HepG2 (cell line): Measurements from ENCODE around the gene C10orf71.

Source experiments
- GATAD2A ChIP-seq: IDR thresholded peaks from 2 replicates; pipeline ENCODE4 v1.6.1; 2016
- NR2F6 ChIP-seq, 2 experiments: IDR thresholded peaks; 2 replicates each; pipeline ENCODE4 v1.6.1; 2016; ENCODE audit warnings: antibody characterized with exemption in 1 of 2, mild to moderate bottlenecking in 1 of 2
- REXO4 ChIP-seq: sonication (generic); formaldehyde crosslinking; IDR thresholded peaks from 2 replicates; pipeline ENCODE4 v1.8.0; 2022; ENCODE audit warnings: missing genetic modification reagents, mild to moderate bottlenecking, borderline replicate concordance
- ZMAT3 ChIP-seq: sonication (generic); formaldehyde crosslinking; conservative IDR thresholded peaks from 2 replicates; pipeline ENCODE4 v1.7.0; 2021; ENCODE audit warnings: missing genetic modification reagents
- TF ChIP-seq, protein P1 (sequence below): sonication (generic); formaldehyde crosslinking; IDR thresholded peaks from 2 replicates; pipeline ENCODE4 v1.8.1; 2023; ENCODE audit warnings: missing genetic modification reagents, inconsistent platforms, borderline replicate concordance
- TF ChIP-seq, protein P2 (sequence below): sonication (generic); formaldehyde crosslinking; IDR thresholded peaks from 2 replicates; pipeline ENCODE4 v1.8.0; 2022; ENCODE audit warnings: mild to moderate bottlenecking, missing genetic modification reagents, borderline replicate concordance
- TF ChIP-seq, protein P3 (sequence below): sonication (generic); formaldehyde crosslinking; IDR thresholded peaks from 2 replicates; pipeline ENCODE4 v1.5.0; 2020; ENCODE audit warnings: mild to moderate bottlenecking, missing genetic modification reagents, moderate library complexity
- TF ChIP-seq, protein P4 (sequence below): sonication (generic); formaldehyde crosslinking; IDR thresholded peaks from 2 replicates; pipeline ENCODE4 v1.8.1; 2022; ENCODE audit warnings: low read depth, mild to moderate bottlenecking, missing genetic modification reagents
- TF ChIP-seq, protein P5 (sequence below): sonication (generic); formaldehyde crosslinking; IDR thresholded peaks from 2 replicates; pipeline ENCODE4 v1.4.0; 2020; ENCODE audit warnings: missing genetic modification reagents
- TF ChIP-seq, protein P6 (sequence below): IDR thresholded peaks from 2 replicates; pipeline ENCODE4 v1.6.1; 2012; ENCODE audit warnings: inconsistent platforms
- TF ChIP-seq, protein P7 (sequence below): sonication (generic); formaldehyde crosslinking; IDR thresholded peaks from 2 replicates; pipeline ENCODE4 v1.9.0; 2021; ENCODE audit warnings: missing genetic modification reagents, borderline replicate concordance
- TF ChIP-seq, protein P8 (sequence below): sonication (generic); formaldehyde crosslinking; IDR thresholded peaks from 2 replicates; pipeline ENCODE4 v1.5.1; 2020; ENCODE audit warnings: mild to moderate bottlenecking, missing genetic modification reagents, moderate library complexity

DNA sequence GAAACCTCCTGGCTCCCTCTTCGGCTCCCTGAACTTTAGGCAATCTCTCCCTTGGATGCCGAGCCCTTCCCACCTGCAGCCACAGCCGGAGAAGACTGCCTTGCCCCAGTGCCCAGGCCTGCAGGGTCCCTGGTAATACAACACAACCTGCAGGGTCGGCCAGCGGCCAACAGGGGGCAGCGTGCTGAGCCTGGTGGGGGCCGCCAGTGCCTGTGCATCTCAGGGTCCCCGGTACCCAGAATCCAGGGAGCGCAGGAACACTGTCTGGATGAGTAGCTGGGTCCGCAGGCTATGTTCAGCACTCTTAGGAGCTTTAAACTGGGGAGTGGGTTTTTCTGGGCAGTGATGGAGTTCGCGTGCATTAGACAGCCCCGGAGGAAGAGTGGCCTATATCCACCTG, 17.5 kb upstream of the C10orf71 start:
- TF ChIP-seq, protein P1, sequence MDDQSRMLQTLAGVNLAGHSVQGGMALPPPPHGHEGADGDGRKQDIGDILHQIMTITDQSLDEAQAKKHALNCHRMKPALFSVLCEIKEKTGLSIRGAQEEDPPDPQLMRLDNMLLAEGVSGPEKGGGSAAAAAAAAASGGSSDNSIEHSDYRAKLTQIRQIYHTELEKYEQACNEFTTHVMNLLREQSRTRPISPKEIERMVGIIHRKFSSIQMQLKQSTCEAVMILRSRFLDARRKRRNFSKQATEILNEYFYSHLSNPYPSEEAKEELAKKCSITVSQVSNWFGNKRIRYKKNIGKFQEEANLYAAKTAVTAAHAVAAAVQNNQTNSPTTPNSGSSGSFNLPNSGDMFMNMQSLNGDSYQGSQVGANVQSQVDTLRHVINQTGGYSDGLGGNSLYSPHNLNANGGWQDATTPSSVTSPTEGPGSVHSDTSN, result no peak
- TF ChIP-seq, protein P2, sequence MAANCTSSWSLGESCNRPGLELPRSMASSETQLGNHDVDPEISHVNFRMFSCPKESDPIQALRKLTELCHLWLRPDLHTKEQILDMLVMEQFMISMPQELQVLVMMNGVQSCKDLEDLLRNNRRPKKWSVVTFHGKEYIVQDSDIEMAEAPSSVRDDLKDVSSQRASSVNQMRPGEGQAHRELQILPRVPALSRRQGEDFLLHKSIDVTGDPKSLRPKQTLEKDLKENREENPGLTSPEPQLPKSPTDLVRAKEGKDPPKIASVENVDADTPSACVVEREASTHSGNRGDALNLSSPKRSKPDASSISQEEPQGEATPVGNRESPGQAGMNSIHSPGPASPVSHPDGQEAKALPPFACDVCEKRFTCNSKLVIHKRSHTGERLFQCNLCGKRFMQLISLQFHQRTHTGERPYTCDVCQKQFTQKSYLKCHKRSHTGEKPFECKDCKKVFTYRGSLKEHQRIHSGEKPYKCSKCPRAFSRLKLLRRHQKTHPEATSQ (CRISPR knock-in tag), result no peak
- TF ChIP-seq ZMAT3, result no peak
- no peak for TF ChIP-seq GATAD2A (CRISPR knock-in tag)
- TF ChIP-seq REXO4, result no peak
- TF ChIP-seq, protein P3, sequence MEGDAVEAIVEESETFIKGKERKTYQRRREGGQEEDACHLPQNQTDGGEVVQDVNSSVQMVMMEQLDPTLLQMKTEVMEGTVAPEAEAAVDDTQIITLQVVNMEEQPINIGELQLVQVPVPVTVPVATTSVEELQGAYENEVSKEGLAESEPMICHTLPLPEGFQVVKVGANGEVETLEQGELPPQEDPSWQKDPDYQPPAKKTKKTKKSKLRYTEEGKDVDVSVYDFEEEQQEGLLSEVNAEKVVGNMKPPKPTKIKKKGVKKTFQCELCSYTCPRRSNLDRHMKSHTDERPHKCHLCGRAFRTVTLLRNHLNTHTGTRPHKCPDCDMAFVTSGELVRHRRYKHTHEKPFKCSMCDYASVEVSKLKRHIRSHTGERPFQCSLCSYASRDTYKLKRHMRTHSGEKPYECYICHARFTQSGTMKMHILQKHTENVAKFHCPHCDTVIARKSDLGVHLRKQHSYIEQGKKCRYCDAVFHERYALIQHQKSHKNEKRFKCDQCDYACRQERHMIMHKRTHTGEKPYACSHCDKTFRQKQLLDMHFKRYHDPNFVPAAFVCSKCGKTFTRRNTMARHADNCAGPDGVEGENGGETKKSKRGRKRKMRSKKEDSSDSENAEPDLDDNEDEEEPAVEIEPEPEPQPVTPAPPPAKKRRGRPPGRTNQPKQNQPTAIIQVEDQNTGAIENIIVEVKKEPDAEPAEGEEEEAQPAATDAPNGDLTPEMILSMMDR (CRISPR knock-in tag), result peak; percentile 44
- TF ChIP-seq, protein P4, sequence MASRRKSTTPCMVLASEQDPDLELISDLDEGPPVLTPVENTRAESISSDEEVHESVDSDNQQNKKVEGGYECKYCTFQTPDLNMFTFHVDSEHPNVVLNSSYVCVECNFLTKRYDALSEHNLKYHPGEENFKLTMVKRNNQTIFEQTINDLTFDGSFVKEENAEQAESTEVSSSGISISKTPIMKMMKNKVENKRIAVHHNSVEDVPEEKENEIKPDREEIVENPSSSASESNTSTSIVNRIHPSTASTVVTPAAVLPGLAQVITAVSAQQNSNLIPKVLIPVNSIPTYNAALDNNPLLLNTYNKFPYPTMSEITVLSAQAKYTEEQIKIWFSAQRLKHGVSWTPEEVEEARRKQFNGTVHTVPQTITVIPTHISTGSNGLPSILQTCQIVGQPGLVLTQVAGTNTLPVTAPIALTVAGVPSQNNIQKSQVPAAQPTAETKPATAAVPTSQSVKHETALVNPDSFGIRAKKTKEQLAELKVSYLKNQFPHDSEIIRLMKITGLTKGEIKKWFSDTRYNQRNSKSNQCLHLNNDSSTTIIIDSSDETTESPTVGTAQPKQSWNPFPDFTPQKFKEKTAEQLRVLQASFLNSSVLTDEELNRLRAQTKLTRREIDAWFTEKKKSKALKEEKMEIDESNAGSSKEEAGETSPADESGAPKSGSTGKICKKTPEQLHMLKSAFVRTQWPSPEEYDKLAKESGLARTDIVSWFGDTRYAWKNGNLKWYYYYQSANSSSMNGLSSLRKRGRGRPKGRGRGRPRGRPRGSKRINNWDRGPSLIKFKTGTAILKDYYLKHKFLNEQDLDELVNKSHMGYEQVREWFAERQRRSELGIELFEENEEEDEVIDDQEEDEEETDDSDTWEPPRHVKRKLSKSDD (CRISPR knock-in tag), result no peak
- TF ChIP-seq, protein P5, sequence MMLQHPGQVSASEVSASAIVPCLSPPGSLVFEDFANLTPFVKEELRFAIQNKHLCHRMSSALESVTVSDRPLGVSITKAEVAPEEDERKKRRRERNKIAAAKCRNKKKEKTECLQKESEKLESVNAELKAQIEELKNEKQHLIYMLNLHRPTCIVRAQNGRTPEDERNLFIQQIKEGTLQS (CRISPR knock-in tag), result no peak
- TF ChIP-seq, protein P6, sequence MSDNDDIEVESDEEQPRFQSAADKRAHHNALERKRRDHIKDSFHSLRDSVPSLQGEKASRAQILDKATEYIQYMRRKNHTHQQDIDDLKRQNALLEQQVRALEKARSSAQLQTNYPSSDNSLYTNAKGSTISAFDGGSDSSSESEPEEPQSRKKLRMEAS, result no peak
- TF ChIP-seq NR2F6 (IDR thresholded peaks at IDR 0.05), result no peak
- no peak for TF ChIP-seq NR2F6 (CRISPR knock-in tag; IDR thresholded peaks at IDR 0.05)
- TF ChIP-seq, protein P7, sequence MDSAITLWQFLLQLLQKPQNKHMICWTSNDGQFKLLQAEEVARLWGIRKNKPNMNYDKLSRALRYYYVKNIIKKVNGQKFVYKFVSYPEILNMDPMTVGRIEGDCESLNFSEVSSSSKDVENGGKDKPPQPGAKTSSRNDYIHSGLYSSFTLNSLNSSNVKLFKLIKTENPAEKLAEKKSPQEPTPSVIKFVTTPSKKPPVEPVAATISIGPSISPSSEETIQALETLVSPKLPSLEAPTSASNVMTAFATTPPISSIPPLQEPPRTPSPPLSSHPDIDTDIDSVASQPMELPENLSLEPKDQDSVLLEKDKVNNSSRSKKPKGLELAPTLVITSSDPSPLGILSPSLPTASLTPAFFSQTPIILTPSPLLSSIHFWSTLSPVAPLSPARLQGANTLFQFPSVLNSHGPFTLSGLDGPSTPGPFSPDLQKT (CRISPR knock-in tag), result no peak
- TF ChIP-seq, protein P8, sequence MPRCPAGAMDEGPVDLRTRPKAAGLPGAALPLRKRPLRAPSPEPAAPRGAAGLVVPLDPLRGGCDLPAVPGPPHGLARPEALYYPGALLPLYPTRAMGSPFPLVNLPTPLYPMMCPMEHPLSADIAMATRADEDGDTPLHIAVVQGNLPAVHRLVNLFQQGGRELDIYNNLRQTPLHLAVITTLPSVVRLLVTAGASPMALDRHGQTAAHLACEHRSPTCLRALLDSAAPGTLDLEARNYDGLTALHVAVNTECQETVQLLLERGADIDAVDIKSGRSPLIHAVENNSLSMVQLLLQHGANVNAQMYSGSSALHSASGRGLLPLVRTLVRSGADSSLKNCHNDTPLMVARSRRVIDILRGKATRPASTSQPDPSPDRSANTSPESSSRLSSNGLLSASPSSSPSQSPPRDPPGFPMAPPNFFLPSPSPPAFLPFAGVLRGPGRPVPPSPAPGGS, result no peak
